8988T (cell line): Measurements from ENCODE around the gene FCRLA.
"Not testable (repeated sequence)": the region's sequence is repeated elsewhere in the genome, so short reads cannot be mapped to it uniquely, and the experiment has no call there.

ENCODE experiments used
- DNase-seq: peaks from one replicate; pipeline ENCODE4 v3.0.0; 2011

Gene FCRLA

DNA sequence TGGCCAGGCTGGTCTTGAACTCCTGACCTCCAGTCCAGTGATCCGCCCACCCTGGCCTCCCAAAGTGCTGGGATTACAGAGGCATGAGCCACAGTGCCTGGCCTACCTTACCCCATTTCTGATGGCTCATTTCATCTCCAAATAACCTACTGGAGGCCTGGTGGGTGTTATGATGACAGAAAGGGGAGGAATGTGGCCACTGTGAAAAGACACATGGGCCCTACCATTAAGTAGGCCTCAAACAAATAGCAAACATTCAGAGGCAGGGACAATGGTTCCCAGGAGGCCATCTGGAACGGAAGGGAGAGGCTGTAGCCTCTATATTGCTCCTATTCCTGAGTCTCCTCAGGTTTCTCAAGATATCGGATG, 932 bp upstream of the FCRLA start:
- no peak for DNase-seq

DNA sequence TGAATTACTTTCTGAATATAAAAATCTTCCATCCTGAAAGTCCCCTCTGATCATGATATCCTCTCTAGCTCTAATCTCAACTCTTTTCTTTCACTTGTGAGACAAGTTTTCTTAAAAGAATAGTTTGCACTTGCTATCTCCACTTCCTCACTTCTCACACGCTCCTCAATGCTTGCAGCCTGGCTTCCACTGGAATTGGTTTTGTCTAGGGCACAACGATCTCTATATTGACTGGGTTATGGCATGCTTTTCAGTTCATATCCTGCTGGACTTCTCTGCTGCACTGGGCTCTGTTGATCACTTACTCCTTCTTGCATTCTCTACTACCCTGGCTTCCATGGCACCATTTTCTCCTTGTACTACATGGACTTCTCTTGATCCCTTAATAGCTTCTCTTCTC, 474 bp downstream of the FCRLA start:
- DNase-seq: no peak

DNA sequence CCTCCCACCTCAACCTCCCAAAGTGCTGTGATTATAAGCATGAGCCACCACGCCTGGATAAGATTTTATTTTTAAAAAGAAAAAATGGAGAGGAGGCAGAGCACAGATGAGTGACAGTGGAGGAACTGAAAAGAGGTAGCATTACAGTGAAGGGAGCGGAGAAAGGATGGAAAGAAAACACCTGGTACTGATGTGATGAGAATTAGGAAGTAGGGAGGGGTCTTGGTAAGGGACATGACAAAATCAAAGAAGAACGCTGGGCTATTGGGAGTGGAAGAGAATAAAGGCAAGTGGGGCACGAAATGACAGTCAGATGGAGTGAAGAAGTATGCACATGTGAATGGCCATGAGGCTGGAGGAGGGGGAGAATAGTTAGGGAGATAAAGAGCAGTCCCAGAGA, 2.3 kb downstream of the FCRLA start:
- no peak for DNase-seq

DNA sequence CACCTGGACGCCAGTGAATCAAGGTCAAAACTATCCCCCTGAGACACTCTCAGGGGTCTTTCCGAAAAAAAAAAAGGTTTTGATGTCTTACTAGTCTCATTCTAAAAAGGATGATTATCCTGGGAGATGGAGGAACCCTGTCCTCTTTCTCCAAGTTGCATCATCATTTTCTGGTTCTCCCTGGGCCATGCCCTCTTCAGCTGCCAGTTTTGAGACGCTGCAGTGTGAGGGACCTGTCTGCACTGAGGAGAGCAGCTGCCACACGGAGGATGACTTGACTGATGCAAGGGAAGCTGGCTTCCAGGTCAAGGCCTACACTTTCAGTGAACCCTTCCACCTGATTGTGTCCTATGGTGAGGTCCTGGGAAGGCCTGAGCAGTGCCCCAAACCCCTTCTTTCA, 3.5 kb downstream of the FCRLA start:
- DNase-seq: no peak

DNA sequence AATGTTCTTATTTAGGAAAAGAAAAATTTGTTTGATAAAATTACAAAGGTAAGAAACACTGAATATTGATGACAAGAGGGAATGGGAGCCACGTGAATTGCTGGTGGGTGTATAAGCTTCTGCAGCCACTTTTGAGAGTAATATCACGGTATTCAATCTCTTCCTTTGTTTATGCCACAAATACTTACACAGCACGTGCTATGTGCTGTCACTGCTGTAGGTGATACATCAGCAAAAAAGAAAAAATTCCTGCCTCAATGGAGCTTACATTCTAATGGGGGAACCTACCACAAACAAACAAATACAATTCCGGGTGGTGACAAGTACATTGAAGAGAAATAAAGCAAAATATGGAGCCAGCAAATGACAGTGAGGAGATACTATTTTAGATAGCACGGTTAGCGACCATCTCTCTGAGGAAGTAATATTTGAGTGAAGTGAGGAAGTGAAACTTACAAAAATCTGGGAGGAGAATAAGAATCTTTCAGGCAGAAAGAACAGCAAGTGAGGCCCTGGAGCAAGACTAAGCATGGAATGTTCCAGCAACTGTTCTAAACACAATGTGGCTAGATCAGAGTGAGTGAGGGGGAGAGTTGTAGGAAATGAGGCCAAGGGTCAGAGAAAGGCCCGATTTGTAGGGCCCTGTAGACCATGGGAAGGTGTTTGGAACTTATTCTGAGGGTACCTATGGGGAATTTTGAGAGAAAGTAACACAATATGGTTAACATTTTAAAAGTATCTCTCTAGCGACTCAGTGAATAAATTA, 11.7 kb downstream of the FCRLA start:
- no peak for DNase-seq

DNA sequence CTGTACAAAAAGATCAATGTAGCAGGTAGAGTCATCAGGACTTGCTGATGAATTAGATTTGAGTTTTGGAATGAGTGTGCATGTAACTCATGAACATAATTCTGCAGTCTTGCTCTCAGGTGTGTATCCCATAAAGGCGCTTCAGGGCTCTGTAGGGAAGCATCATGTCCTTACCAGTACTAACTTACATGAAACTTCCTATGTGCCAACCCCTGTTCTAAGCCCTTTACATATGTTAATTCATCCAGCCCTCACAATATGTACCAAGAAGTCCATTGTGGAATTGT, 12.2 kb downstream of the FCRLA start:
- DNase-seq: no peak

DNA sequence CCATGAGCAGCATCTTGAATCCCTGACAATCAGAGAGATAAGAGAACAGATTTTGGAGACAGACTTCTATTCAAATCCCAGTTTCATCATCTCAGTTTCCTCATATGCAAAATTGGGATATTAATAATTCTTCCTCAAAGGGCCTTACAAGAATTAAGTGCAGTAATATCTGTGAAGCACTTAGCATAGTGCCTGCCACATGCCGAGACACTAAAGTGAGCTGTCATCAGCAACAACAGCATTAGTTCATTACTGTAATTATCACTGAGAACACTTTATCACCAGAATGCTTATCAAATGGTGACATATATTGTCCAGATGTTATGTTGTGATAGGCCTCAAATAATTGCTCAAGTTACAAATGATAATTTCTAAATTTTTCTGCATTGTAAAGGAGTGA, 13.4 kb downstream of the FCRLA start:
- DNase-seq: no peak

DNA sequence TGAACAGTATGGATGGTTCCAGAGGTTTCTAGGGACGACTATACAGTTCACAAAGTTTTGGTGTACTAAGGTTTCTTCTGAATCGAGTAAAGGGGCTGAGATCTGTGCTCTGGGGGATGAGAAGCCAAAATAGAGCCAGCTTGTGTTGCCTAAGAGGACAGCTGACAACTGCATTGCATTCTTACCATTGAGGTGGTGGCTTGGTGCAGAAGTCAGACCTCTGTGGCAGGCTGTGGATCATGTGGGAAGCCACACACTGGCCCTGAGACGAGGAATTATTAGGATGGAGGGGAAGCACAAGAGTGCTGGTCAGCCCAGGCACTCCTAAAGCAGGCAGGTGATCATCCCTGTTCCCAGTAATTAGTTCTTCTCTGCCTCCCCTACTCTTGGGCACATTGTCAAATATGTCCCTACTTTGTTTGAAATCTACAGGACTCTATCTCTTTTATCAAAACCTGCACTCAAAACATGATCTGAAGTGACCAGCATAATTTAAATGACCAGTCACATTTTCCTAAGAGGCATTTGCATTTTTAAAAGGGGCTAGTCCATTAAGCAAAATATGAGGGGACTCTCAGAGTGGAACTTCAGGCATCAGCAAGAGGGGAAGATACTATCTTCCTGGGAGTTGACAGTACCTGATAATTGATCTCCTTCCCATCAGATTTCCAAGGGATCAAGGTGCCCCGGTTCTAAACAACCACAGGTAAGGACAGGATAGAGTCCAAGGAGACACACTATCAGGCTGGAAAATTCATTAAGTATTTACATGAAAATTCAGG, 14.1 kb downstream of the FCRLA start, which contains the start of gene FCRLB:
FCRLB (plus strand) TSS at position 589 of the 782 bp plus-strand sequence. CDS start 1,129 bp downstream, outside the sequence.
- no peak for DNase-seq

DNA sequence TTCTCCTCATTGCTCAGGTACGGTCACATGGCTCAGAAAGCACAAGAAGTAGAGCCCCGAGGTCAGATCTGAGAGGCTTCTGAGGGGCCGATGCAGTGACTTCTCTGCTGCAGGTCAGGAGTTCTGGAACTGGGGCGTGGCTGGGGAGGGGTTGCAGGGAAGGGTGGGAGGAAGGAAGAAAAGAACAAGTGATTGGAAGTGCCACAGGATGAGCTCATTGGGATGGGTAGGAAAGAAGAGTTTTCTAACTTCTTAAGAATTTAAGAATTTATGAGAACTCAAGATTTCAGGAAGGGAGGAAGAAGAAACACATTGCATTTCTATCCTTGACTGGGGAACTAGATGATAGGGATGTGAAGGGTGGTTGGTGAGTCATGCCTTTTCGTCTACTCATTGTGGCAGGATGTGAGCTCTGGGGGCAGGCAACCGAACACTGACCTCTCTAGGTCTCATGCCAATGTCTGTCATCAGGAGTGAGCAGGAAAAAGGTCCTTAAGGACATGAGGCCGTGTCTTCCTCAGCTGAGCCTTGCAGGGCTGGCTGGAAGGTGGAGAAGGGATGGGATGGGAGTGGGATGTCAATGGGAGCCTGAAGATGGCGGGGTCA, 14.8 kb downstream of the FCRLA start:
- DNase-seq: no peak

DNA sequence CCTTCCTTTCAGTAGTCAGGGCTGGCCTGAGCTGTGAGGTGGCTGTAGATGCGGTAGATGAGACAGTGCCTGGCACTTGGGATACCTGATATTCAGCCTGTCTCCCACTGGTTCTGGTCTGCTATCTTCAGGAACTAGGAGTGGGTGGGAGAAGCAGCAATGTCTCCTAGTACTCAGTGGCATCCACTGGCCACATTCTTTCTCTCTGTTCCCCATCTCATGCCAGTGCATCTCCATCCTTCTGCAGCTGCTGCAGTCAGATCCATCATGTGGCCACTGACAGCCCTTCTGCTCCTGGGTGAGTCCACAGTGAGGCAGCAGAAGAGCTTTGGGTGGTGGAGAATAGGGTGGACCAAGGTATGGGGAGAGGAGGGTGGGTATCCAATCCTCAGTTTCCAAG, 15.4 kb downstream of the FCRLA start:
- DNase-seq: no peak

DNA sequence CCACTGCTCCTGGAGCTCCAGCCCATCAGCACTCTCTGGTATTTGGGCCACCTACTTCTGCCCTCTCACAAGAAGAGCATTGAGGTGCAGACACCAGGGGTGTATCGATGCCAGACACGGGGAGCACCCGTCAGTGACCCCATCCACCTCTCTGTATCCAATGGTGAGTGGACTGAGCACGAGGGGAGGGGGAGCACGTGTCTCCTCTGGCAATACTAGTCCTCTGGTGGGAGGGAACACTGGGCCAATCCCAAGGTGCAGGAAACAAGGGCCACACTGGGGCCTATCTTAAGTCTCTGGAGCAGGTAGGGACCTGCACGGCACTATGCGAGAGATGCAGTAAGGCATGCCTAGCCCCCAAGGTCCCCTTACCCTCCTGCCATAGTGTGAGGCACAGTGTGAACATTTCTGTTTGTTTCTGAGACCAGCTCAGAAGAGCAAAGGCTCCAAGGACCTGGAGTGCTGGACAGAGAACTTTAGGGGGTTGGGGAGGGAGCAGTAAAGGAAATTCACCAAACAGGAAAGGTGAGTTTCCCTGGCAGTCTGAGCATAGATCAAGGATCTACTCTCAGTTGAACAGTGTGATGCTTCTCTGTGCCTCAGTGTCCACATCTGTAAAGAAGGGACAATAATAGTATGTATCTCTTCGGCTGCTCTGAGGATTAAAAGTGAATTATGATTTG, 16.6 kb downstream of the FCRLA start:
- DNase-seq: no peak

DNA sequence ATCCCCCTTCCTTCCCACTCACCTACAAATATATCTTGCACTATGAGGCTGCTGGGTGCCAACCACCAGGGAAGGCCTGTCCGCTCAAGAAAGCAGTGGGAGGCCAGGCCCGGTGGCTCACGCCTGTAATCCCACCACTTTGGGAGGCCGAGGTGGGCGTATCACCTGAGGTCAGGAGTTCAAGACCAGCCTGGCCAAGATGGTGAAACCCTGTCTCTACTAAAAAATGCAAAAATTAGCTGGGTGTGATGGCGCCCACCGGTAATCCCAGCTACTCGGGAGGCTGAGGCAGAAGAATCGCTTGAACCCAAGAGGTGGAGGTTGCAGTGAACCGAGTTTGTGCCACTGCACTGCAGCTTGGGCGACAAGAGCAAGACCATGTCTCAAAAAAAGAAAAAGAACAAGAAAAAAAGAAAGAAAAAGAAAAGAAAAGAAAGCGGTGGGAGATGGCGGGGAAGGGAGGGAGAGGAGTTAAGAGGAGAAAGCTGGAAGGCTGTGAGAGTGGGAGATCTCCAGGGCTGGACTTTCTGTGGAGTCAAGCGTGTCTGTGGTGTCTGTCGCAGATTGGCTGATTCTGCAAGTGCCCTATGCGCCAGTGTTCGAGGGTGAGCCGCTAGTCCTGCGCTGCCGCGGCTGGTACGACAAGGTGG, 18.4 kb downstream of the FCRLA start:
- DNase-seq: not testable (repeated sequence)

DNA sequence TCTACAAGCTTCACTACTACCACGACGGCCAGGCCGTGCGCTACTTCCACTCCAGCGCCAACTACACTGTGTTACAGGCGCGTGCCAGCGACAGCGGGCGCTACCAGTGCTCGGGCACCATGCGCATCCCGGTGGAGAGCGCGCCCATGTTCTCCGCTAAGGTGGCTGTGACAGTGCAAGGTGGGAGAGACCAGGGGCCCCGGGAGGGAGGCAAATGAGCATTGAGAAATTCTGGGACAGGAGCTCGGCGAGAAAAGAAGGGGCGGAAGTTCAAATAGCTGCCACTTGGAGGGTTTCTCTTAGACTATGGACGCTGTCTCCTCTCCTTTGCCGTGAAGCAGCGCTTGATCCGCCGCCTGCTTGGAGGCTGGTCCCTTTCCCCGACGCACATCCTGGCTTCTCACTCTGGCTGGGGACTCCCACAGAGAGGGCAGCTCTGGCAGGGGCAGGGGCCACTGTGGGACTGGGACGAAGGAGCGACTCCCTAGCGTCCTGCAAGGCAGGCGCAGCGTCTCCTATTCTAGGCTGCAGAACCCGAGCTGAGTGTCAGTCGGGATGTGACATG, 19.0 kb downstream of the FCRLA start:
- no peak for DNase-seq

DNA sequence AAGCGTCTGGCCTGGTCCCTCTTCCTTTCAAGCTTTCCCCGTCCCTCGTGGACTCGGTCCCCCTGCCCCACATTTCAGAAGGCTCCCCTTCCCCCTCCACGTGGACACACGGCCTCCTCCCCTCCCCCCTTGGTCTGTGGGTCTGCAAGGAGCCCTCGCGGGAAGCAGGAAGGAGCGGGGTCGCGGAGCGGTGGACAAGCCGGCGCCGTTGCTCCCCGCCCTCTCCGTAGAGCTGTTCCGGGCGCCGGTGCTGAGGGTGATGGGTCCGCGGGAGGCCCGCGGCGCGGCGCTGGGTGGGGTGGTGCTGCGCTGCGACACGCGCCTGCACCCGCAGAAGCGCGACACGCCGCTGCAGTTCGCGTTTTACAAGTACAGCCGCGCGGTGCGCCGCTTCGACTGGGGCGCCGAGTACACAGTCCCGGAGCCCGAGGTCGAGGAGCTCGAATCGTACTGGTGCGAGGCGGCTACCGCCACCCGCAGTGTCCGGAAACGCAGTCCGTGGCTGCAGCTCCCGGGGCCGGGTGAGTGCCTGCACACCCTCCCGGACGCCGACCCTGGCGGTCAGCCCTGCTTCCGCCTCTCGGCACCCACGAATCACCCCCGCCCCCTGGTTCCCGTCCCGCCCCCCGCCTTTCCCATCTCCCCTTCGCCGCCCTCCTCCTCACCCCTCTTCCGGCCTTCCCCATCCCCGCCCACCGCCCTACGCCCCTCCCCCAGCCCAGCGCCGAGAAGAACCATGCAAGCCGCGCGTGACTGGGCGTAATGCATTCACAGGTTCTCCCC, 19.6 kb downstream of the FCRLA start:
- peak; percentile 69 for DNase-seq

DNA sequence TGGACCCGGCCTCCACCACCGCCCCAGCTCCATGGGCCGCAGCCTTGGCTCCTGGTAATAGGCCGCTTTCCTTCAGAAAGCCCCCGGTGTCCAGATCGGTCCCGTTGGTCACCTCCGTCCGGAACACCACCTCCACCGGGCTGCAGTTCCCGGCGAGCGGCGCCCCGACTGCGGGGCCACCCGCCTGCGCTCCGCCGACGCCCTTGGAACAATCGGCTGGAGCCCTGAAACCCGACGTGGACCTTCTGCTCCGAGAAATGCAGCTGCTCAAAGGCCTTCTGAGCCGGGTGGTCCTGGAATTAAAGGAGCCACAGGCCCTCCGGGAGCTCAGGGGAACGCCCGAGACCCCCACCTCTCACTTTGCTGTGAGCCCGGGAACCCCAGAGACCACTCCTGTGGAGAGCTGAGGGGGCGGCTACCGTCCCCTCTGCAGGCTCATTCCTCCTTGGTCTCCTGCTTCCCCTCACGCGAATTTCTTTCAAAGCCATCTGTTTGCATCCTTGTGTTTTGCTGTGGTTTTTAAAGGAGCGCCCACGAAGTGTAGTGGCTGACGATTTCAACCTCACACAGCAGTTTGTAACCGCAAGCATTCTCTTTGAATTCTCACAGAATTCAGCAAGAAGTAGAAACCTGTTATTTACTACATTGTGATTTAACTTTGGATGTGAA, 20.4 kb downstream of the FCRLA start:
- no peak for DNase-seq

DNA sequence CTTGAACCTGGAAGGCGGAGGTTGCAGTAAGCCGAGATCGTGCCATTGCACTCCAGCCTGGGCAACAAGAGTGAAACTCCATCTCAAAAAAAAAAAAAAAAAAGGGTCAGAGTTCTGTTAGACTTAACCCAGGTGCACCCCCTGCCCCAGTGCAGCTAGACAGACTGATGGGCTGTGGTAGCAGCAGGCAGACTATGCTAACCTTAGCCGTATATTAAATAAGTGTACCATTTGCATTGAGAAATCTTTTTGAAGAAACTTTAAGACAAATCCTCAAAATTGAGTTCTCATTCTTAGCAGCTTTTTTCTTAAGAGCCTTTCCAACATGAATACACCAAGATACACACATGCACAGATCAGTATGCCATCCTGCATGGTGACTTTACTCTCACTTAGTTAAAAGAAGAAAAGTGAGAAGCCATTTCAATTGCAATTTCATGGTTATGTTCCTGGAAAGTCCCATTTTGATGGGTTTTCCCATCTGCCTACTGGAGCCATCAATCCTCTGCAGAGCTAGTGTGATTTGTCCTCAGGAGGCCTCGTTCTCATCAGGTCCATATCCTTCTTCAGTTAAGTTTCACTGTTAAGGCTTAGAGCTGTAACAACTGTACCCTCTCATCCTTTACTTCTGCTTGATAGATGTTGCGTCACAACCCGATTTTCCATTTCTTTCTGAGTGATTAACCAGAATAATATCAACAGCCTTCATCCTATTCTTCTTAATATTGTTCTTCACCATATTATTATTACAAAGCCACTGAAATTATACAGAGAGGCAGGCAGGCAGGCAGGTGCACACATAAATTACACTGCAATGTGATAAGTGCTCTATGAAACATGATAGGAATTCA, 21.6 kb downstream of the FCRLA start:
- no peak for DNase-seq

DNA sequence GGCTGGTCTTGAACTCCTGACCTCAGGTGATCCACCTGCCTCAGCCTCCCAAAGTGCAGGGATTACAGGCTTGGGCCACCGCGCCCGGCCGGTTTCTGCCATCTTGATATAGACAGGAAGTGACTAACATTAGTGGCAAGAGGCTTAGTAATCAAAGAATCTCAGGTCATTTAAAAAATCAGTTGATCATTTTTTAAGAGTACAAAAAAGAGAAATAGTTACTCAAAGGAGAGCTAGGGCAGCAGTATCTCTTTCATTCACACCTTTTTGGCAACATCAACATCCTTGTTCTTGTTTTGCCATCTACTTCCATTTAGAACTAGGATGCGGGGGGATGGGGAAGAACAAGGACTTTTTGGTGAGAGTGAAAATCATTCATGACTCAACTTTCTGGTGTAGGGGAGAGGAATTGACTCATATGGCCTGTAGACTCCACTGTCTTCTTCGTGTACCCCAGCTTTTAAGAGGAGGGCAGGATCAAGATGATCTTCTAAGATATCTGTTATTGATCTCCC, 23.1 kb downstream of the FCRLA start:
- DNase-seq: no peak

DNA sequence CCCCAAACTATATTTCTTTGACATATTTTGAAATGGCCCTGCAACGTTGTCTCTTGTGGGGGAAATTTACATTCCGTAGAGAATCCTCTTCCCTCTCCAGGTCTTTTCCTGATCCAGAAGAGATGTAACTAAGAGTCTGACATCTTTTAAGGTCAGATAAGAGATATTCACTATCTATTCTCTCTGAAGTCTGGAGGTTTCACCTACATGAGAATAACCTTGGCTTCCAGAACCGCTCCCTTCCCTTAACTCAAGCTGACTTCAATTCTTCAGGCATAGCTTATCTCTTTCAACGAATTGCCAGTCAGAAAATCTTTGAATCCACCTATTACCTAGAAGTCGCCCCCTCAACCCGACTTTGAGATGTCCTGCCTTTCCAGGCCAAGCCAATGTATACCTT, 24.2 kb downstream of the FCRLA start:
- no peak for DNase-seq

DNA sequence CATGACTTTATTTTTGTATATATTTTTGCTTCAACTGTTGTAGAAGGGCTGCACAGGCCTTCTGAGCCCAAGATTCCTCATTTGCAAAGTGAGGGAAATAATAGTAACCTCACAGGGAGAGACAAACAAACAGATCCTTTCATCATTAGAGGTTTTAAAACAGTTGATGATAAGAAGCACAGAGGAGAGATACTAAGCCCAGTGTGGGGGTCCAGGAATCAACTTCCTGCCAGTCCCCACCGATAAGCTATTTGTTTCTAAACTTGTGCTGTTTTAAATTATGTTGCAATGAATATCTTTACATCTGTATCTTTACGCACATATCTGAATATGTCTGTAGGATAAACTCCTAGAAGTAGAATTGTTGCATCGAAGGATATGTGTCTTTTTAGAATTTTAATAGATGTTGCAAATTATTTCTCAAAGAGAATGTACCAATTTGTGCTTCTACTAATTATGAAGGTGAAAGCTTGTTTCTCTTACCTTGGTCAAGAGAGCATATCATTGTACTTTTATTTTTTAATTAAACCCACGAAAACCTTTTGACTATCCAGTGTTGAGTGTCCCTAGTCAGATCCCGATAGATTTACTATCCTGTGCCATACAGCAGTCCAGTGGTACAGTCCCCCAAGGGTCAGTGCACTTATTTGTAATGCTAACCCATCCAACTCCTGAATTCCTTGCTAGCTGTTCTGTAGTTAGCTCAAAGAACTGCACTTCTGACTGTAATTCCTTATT, 25.1 kb downstream of the FCRLA start:
- DNase-seq: no peak
